Muscle layer of duodenum (tissue), 2 donors: ENCODE measurements around the gene GUCY1A2.

ENCODE experiments used
- H3K27ac ChIP-seq: one replicate; pipeline ENCODE4 v1.7.0; 2013; ENCODE audit warnings: mild to moderate bottlenecking, low read length
- H3K27me3 ChIP-seq: one replicate; pipeline ENCODE4 v1.7.0; 2013; ENCODE audit warnings: low read depth, mild to moderate bottlenecking, control low read depth, low read length
- H3K36me3 ChIP-seq, 2 donors: one replicate each; pipeline ENCODE4 v1.7.0; 2013; ENCODE audit warnings: low read length in 2 of 2, control low read depth in 1 of 2, mild to moderate bottlenecking in 1 of 2; ENCODE audit not compliant: insufficient read depth in 2 of 2, control insufficient read depth in 1 of 2
- H3K4me1 ChIP-seq, 2 donors: one replicate each; pipeline ENCODE4 v1.7.0; 2013; ENCODE audit warnings: low read length in 2 of 2, mild to moderate bottlenecking in 2 of 2, control low read depth in 1 of 2, moderate library complexity in 1 of 2; ENCODE audit not compliant: insufficient read depth in 2 of 2, control insufficient read depth in 1 of 2
- H3K4me3 ChIP-seq, 2 donors: one replicate each; pipeline ENCODE4 v1.7.0; 2013; ENCODE audit warnings: low read length in 2 of 2, low read depth in 1 of 2, mild to moderate bottlenecking in 1 of 2
- H3K9me3 ChIP-seq, 2 donors: one replicate each; pipeline ENCODE4 v1.7.0; 2013; ENCODE audit warnings: low read length in 2 of 2, control low read depth in 1 of 2, mild to moderate bottlenecking in 1 of 2; ENCODE audit not compliant: control insufficient read depth in 1 of 2
- donor health status: healthy.

The GUCY1A2 gene

DNA sequence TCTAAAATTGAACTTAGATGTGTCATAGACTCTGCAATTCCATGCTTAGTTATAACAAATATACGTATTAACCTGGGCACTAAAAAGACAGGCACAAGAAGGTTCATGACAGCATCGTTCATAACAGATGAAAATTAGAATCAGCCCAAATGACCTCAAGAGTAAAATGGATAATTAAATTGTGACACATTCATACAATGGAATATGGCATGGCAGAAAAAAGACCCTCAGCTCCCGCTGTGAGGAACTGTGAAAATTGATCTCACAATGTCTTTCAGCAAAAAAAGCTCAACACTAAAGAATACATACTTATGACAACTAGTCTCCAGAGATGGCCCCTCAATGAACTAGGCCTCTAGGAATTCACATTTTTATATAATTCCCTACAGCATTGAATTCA lies 386.0 kb downstream of the GUCY1A2 start:
- Histone ChIP-seq H3K36me3 (no peaks in the 10 kb centered on the region), H3K27me3 (no peaks in the 10 kb centered on the region), H3K4me3 (no peak overlapping the region), H3K27ac (no peak overlapping the region), H3K4me1 (no peaks in the 10 kb centered on the region), H3K9me3 (no peaks in the 10 kb centered on the region)

DNA sequence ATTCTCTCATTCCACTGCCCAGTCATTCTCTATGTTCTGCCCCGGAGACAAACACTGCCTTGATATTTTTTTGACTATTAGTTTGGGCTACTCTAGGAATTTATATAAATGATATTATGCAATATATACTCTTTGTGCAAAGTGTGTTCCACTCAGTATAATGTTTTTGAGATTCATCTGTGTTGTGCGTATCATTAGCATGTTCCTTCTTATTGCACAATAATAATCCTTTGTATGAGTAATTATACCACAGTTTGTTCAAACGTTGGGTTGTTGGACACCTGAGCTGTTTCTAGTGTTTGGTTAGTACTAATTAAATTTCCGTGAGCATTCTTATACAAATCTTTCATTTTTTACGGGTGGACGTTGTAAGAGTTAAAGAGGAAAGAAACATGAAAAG lies 390.6 kb downstream of the GUCY1A2 start:
- no peaks in the 10 kb centered on the region for H3K9me3 ChIP-seq
- no peaks in the 10 kb centered on the region for H3K4me1 ChIP-seq
- H3K36me3 ChIP-seq = no peaks in the 10 kb centered on the region
- H3K27me3 ChIP-seq = no peaks in the 10 kb centered on the region
- H3K27ac ChIP-seq = no peak overlapping the region
- H3K4me3 ChIP-seq = no peak overlapping the region

DNA sequence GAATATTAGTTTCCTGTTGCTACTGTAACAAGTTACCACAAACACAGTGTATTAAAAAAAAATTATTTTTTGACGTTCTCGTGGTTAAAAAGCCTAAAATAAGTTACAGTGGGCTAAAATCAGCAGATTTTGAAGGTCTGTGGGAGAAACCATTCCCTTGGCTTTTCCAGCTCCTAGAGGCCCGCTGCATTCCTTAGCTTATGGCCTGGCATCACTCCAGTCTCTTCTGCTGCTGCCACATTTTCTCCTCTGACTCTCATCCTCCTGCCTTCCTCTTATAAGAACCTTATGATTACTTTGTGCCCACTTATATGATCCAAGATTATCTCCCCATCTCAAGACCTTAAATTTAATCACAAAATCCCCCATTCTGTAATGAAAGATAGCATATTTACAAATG lies 392.7 kb downstream of the GUCY1A2 start:
- Histone ChIP-seq H3K36me3 (no peaks in the 10 kb centered on the region), H3K27ac (no peak overlapping the region), H3K27me3 (no peaks in the 10 kb centered on the region), H3K4me1 (no peaks in the 10 kb centered on the region), H3K9me3 (no peaks in the 10 kb centered on the region), H3K4me3 (no peak overlapping the region)

DNA sequence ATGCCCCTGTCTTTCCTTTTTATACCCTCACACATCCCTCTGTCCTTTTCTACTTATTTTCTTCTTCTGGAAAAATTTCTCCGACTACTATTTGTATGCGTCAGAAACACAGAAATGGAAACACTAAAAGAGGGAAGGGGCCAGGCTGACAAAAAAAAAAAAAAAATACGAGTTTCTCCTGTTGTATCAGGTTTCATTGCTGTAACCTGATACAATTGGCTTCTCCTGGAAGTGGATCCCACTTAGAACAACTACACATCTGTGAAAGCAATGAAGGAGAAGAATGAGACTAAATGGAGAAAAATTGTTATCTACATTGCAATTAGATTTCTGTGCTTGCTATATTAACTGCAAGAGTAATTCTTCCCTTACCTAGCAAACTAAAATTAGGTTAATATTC lies 393.9 kb downstream of the GUCY1A2 start:
- Histone ChIP-seq H3K9me3 (no peaks in the 10 kb centered on the region), H3K27me3 (no peaks in the 10 kb centered on the region), H3K36me3 (no peaks in the 10 kb centered on the region), H3K4me1 (no peaks in the 10 kb centered on the region), H3K27ac (no peak overlapping the region), H3K4me3 (no peak overlapping the region)
